ENCODE data around the gene CCDC71. TPM values are rescaled to one million over a fixed set of nuclear protein-coding genes. Genes with fewer than 3 reads are reported as not detected.

The CCDC71 gene
- total and polyA plus RNA-seq, 2 of the 13 experiments (the other 11 are each of a cell fraction or from before 2014, with no cell fraction given), result 9.7 to 14.3 TPM

DNA sequence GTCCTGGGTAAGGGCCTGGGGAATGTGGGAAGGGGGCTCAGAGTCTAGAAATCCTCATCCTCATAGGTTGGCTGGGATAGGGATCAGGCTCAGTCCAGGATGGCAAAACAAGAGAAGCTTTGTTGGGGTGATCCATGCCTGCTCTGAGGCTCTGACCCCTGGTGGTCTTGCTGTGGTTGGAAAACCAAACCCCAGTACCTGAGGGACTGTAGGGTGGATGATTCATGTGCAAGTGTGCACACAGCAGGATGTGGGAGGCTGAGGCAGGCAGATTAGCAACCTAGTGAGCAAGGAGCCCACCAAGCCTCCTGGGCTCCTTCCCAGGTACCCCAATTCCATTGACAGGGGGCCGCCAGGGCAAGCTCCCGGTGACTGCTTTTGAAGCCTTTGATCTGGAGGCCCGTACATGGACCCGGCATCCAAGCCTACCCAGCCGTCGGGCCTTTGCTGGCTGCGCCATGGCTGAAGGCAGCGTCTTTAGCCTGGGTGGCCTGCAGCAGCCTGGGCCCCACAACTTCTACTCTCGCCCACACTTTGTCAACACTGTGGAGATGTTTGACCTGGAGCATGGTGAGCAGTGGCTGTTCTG, 8.4 kb upstream of the CCDC71 start:
- FAIRE-seq, result no peak
- H2AFZ ChIP-seq (ENCODE audit: low read length), result no peak overlapping the region
- H3K4me3 ChIP-seq (replicated peaks in 1 of 3; ENCODE audit: insufficient read depth in 1 of 3, low read depth in 2 of 3, low read length in 3 of 3), result no peak overlapping the region
- intact Hi-C loops (cut with micrococcal nuclease; ENCODE audit: unreplicated experiment), result no loop called here
- H4K20me1 ChIP-seq (ENCODE audit: insufficient read depth, low read length), result no peaks in the 10 kb centered on the region
- peaks cover 42% of the 10 kb centered on the region for H3K4me1 ChIP-seq (ENCODE audit: insufficient read depth, low read length)
- H3K27ac ChIP-seq (ENCODE audit: extremely low read length, insufficient read depth, low read length), result no peak overlapping the region
- ChIA-PET CTCF (ENCODE audit: low intra/inter-chr PET ratio, low total read pairs) (no interaction called here), POLR2A (no interaction called here)
- WGBS (ENCODE audit: low lambda C conversion rate), result 100% methylated on average over 1 of the region's 9 CpGs
- no peaks in the 10 kb centered on the region for H3K27me3 ChIP-seq (ENCODE audit: control insufficient read depth in 1 of 2, insufficient read depth in 2 of 2, low read length in 2 of 2)
- no TSS peak for BruUV-seq (replicated peaks)
- H3K79me2 ChIP-seq (ENCODE audit: insufficient read depth, low read length), result no peaks in the 10 kb centered on the region
- peaks cover 0 to 1% of the 10 kb centered on the region in 2 experiments; a peak in 1 of 5 replicates for H3K36me3 ChIP-seq (replicated peaks in 1 of 2; ENCODE audit: control insufficient read depth in 1 of 2, insufficient read depth in 2 of 2, low read length in 2 of 2)
- in situ Hi-C loops (cut with HindIII; ENCODE audit: extremely low pct_ligation_motif_present, low pct_unique_long_range_greater_than_20kb), result loop anchor here (25.0 kb wide), 1 partner anchor 263 kb away; the partner anchor contains the start of gene NICN1
- no peak overlapping the region for H3K4me2 ChIP-seq (ENCODE audit: low read depth, low read length)
- H3K9ac ChIP-seq (ENCODE audit: insufficient read depth, low read depth, low read length), result no peak overlapping the region
- no peak for DNase-seq (ENCODE audit: low spot score)
- no peak for ATAC-seq
- no peaks in the 10 kb centered on the region for H3K9me3 ChIP-seq (ENCODE audit: low read length)
- no peak for TF ChIP-seq GTF3A (CRISPR knock-in tag; conservative IDR thresholded peaks at IDR 0.05)
- no peak for TF ChIP-seq HNF1A (IDR thresholded peaks at IDR 0.05; ENCODE audit: low read depth)
- TF ChIP-seq HNF1A (CRISPR knock-in tag; IDR thresholded peaks at IDR 0.05; ENCODE audit: borderline replicate concordance), result no peak
- no peak for TF ChIP-seq AKAP8 (CRISPR knock-in tag; IDR thresholded peaks at IDR 0.05)
- TF ChIP-seq BCLAF1 (IDR thresholded peaks at IDR 0.05), result no peak
- no peak for TF ChIP-seq CHCHD3 (CRISPR knock-in tag; IDR thresholded peaks at IDR 0.05)
- no peak for TF ChIP-seq ZBTB20 (CRISPR knock-in tag; IDR thresholded peaks at IDR 0.05; ENCODE audit: borderline replicate concordance, low read depth)
- no peak for TF ChIP-seq ARID5B (CRISPR knock-in tag; IDR thresholded peaks at IDR 0.05)
- TF ChIP-seq E2F2 (CRISPR knock-in tag; IDR thresholded peaks at IDR 0.05; ENCODE audit: borderline replicate concordance), result no peak
- TF ChIP-seq MYC (CRISPR knock-in tag; IDR thresholded peaks at IDR 0.05; ENCODE audit: borderline replicate concordance), result no peak

All from HepG2 (cell line).